B cell (primary cell): ENCODE measurements around the gene PHACTR1. TPM values are rescaled to one million over a fixed set of nuclear protein-coding genes. Genes with fewer than 3 reads are reported as not detected.

Experiments
- ATAC-seq: fragments of 200-7000 bp; cut with Tn5 transposase; one replicate; pipeline ENCODE4 v1.10.0; 2021; ENCODE audit warnings: low read depth, mild to moderate bottlenecking, moderate number of reproducible peaks, moderate library complexity
- CTCF ChIA-PET: fragments of 350-600 bp; sonication (Branson Sonifier 250); formaldehyde crosslinking; loops from one replicate; lab custom pipeline; 2021; ENCODE audit warnings: antibody characterized with exemption, inconsistent platforms; lab: Charles Lee
- POLR2A ChIA-PET: fragments of 350-600 bp; sonication (Branson Sonifier 250); formaldehyde crosslinking; loops from one replicate; lab custom pipeline; 2021; ENCODE audit warnings: antibody characterized with exemption; lab: Charles Lee
- DNase-seq: peaks from one replicate; pipeline ENCODE4 v3.0.0; 2013
- H2AFZ ChIP-seq: 2 replicates; pipeline ENCODE4 v1.6.1; 2012; ENCODE audit warnings: mild to moderate bottlenecking, low read depth, low read length; ENCODE audit not compliant: insufficient read depth, poor library complexity, severe bottlenecking
- H3K27ac ChIP-seq, 2 donors: 1 replicate in 1 of 2; 2 replicates in 1 of 2; pipeline ENCODE4 v1.5.1; 2012 to 2013; ENCODE audit warnings: low read length in 2 of 2, mild to moderate bottlenecking in 2 of 2, moderate library complexity in 1 of 2
- H3K27me3 ChIP-seq, 4 experiments: fragments of 200-600 bp in 1 of 4; sonication (generic) in 1 of 4; replicated peaks in 1 of 4; 1 replicate in 2 of 4; 2 replicates in 2 of 4; pipeline versions ENCODE4 v1.6.1 to v1.7.0; 2013 to 2016; ENCODE audit warnings: low read length in 3 of 4, mild to moderate bottlenecking in 2 of 4, mixed read lengths in 1 of 4, moderate library complexity in 1 of 4; ENCODE audit not compliant: insufficient read depth in 4 of 4, control insufficient read depth in 3 of 4; ENCODE audit errors: control extremely low read depth in 1 of 4
- H3K36me3 ChIP-seq, 2 experiments: replicated peaks in 1 of 2; 1 replicate in 1 of 2; 2 replicates in 1 of 2; pipeline versions ENCODE4 v1.6.1 to v1.7.1; 2013; ENCODE audit warnings: low read length in 1 of 2; ENCODE audit not compliant: insufficient read depth in 2 of 2, control insufficient read depth in 1 of 2; ENCODE audit errors: control extremely low read depth in 1 of 2, extremely low read depth in 1 of 2
- H3K4me1 ChIP-seq, 2 donors: fragments of 200-600 bp in 1 of 2; sonication (generic) in 1 of 2; 1 replicate in 1 of 2; 2 replicates in 1 of 2; pipeline versions ENCODE4 v1.5.1 to v1.6.1; 2013 to 2017; ENCODE audit warnings: low read length in 2 of 2; ENCODE audit not compliant: control insufficient read depth in 2 of 2, insufficient read depth in 2 of 2
- H3K4me2 ChIP-seq: replicated peaks from 2 replicates; pipeline ENCODE3; 2012; ENCODE audit warnings: mild to moderate bottlenecking, low read depth, low read length; ENCODE audit not compliant: poor library complexity, severe bottlenecking
- H3K4me3 ChIP-seq, 5 experiments: fragments of 200-600 bp in 1 of 5; sonication (generic) in 1 of 5; 1 replicate in 3 of 5; 2 replicates in 2 of 5; pipeline versions ENCODE4 v1.5.1 to v1.7.0; 2011 to 2016; ENCODE audit warnings: low read length in 4 of 5, mild to moderate bottlenecking in 4 of 5, low read depth in 2 of 5, control low read depth in 1 of 5, moderate library complexity in 1 of 5; ENCODE audit not compliant: insufficient read depth in 1 of 5; ENCODE audit errors: control extremely low read depth in 1 of 5, extremely low read depth in 1 of 5
- H3K79me2 ChIP-seq: fragments of 200-600 bp; sonication (generic); one replicate; pipeline ENCODE4 v1.6.0; 2016; ENCODE audit warnings: low read length; ENCODE audit not compliant: control insufficient read depth, insufficient read depth
- H3K9ac ChIP-seq: fragments of 200-600 bp; sonication (generic); 2 replicates; pipeline ENCODE4 v1.6.1; 2017; ENCODE audit warnings: mild to moderate bottlenecking, low read length, moderate library complexity
- H3K9me3 ChIP-seq, 3 donors: one replicate each; pipeline versions ENCODE4 v1.6.1 to v1.7.1; 2013; ENCODE audit warnings: low read length in 2 of 3; ENCODE audit not compliant: control insufficient read depth in 2 of 3, insufficient read depth in 1 of 3; ENCODE audit errors: control extremely low read depth in 1 of 3
- H4K20me1 ChIP-seq: 2 replicates; pipeline ENCODE4 v1.6.0; 2012; ENCODE audit warnings: mild to moderate bottlenecking, low read length; ENCODE audit not compliant: insufficient read depth, control insufficient read depth, poor library complexity, severe bottlenecking
- H3K27ac Mint-ChIP-seq: one replicate; pipeline ENCODE4 v1.8.0; 2021; ENCODE audit warnings: mixed read lengths
- H3K27me3 Mint-ChIP-seq: one replicate; pipeline ENCODE4 v1.8.0; 2021; ENCODE audit warnings: mixed read lengths
- H3K4me1 Mint-ChIP-seq: one replicate; pipeline ENCODE4 v1.8.0; 2021; ENCODE audit warnings: mixed read lengths
- H3K4me3 Mint-ChIP-seq: one replicate; pipeline ENCODE4 v1.8.0; 2021; ENCODE audit warnings: mixed read lengths
- H3K9me3 Mint-ChIP-seq: one replicate; pipeline ENCODE4 v1.8.0; 2022; ENCODE audit warnings: mixed read lengths; ENCODE audit not compliant: insufficient read depth
- CTCF ChIP-seq: fragments of 200-600 bp; IDR thresholded peaks from one replicate; pipeline ENCODE4 v1.8.0; 2022; ENCODE audit warnings: antibody characterized with exemption, mild to moderate bottlenecking
- EZH2 ChIP-seq: IDR thresholded peaks from 2 replicates; pipeline ENCODE4 v1.6.1; 2012; ENCODE audit warnings: borderline replicate concordance, low read depth, mild to moderate bottlenecking, moderate library complexity, low read length; ENCODE audit not compliant: insufficient read depth, poor library complexity, severe bottlenecking
- WGBS: methylation state at CpG from one replicate; pipeline ENCODE4 v1.1.5; 2013; ENCODE audit warnings: missing lambda C conversion rate; ENCODE audit not compliant: insufficient coverage; 5-methylcytosine and 5-hydroxymethylcytosine counted together
- intact Hi-C: fragments of 100-400 bp; cut with micrococcal nuclease; formaldehyde crosslinking; loops from one replicate; pipeline ENCODE4 v1.10.0; 2022
- polyA plus RNA-seq: library from polyadenylated mRNA; depleted of rRNA; stranded (reverse); fragments of >200 nt; gene quantifications from 2 replicates; pipeline ENCODE4 v1.2.3, GENCODE V29; 2012
- total RNA-seq, 2 donors: library from RNA; stranded (reverse); fragments of 120-200 nt in 1 of 2; gene quantifications; 1 replicate in 1 of 2; 2 replicates in 1 of 2; pipeline versions ENCODE4 v1.2.3 to v1.2.4, GENCODE V29; 2013 to 2022

PHACTR1 gene
- total and polyA plus RNA-seq, 2 donors (not counting 1 experiment from before 2014, with no cell fraction given) = 30.2 to 129 TPM

GRCh38 chr6:13215390-13215789, 498.8 kb downstream of the PHACTR1 start:
- no peaks in the 10 kb centered on the region for H3K27me3 Mint-ChIP-seq
- no peaks in the 10 kb centered on the region for H3K36me3 ChIP-seq
- intact Hi-C loops = no loop called here
- H3K9ac ChIP-seq = no peak overlapping the region
- 83% methylated on average over 1 of the region's 2 CpGs for WGBS
- no peak overlapping the region for H2AFZ ChIP-seq
- H3K4me2 ChIP-seq = no peak overlapping the region
- ATAC-seq (no peak), DNase-seq (no peak)
- no peaks in the 10 kb centered on the region for H4K20me1 ChIP-seq
- CTCF ChIA-PET = interaction anchor here (0.9 to 2.0 kb wide), 2 partner anchors 21 to 115 kb away, joined by 3 to 9 read pairs; no protein-coding TSS in a partner anchor
- TF ChIP-seq EZH2 (no peak), CTCF (no peak)
- no peaks in the 10 kb centered on the region for H3K79me2 ChIP-seq
- H3K9me3 Mint-ChIP-seq = no peaks in the 10 kb centered on the region
- peaks cover 19% of the 10 kb centered on the region in 2 donors for H3K4me1 ChIP-seq
- peaks cover 22% of the 10 kb centered on the region for H3K4me1 Mint-ChIP-seq
- no peak overlapping the region for H3K27ac ChIP-seq
- no peak overlapping the region for H3K4me3 ChIP-seq
- POLR2A ChIA-PET = no interaction called here
- no peak overlapping the region for H3K27ac Mint-ChIP-seq
- no peaks in the 10 kb centered on the region for H3K9me3 ChIP-seq
- no peaks in the 10 kb centered on the region for H3K27me3 ChIP-seq
- no peak overlapping the region for H3K4me3 Mint-ChIP-seq

- intact Hi-C loops = no loop called here
- no peak for DNase-seq
- Mint-ChIP-seq H3K27ac (no peak overlapping the region), H3K4me1 (peaks cover 22% of the 10 kb centered on the region), H3K27me3 (peaks cover 5% of the 10 kb centered on the region), H3K9me3 (no peaks in the 10 kb centered on the region), H3K4me3 (peak overlapping the region; percentile 21)
- POLR2A ChIA-PET = no interaction called here
- H4K20me1 ChIP-seq = no peaks in the 10 kb centered on the region
- no peak for ATAC-seq
- H3K4me3 ChIP-seq = no peak overlapping the region
- peaks cover 19% of the 10 kb centered on the region in 2 donors for H3K4me1 ChIP-seq
- no CpG with 5 or more reads among the region's 2 CpGs for WGBS
- H3K27me3 ChIP-seq = no peaks in the 10 kb centered on the region
- no peak overlapping the region for H3K27ac ChIP-seq
- no peak overlapping the region for H3K9ac ChIP-seq
- H3K4me2 ChIP-seq = peak overlapping the region; percentile 54
- no peak for TF ChIP-seq CTCF
- TF ChIP-seq EZH2 = no peak
- H2AFZ ChIP-seq = no peak overlapping the region
- CTCF ChIA-PET = no interaction called here
- no peaks in the 10 kb centered on the region for H3K36me3 ChIP-seq
- H3K79me2 ChIP-seq = no peaks in the 10 kb centered on the region
- no peaks in the 10 kb centered on the region for H3K9me3 ChIP-seq
These were observed 499.9 kb downstream of the PHACTR1 start for GRCh38 chr6:13216236-13217014.
